Measurements from ENCODE around the gene COX17.

COX17 gene

DNA sequence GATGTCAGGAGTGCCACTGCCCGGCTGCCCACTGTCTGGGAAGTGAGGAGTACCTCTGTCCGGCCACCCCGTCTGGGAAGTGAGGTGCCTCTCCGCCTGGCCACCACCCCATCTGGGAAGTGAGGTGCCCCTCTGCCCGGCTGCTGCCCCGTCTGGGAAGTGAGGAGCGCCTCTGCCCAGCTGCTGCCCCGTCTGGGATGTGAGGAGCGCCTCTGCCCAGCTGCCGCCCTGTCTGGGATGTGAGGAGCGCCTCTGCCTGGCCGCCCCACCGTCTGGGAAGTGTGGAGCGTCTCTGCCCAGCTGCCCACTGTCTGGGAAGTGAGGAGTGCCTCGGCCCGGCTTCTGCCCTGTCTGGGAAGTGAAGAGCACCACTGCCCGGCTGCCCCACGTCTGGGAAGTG, 3.3 kb downstream of the COX17 start:
- no peak for DNase-seq

DNA sequence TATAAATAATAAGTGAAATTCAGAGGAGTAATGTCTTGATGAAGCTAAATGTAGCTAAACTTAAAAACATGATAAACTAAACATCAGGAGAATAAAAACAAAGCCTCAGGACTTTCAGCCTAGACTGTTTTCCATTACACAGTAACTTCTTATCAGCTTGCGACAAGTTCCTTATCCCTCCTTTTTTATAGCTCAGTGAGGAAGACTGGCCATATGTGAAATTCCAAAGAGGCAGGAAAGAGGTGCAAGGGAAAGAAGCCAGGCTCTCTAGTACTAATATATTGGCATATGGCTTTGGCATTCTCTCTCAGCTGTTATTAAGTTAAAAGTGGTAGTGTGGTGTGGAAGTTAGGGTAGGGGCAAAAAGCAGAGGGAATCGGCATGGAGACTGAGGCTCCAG, 4.4 kb downstream of the COX17 start:
- DNase-seq: no peak

DNA sequence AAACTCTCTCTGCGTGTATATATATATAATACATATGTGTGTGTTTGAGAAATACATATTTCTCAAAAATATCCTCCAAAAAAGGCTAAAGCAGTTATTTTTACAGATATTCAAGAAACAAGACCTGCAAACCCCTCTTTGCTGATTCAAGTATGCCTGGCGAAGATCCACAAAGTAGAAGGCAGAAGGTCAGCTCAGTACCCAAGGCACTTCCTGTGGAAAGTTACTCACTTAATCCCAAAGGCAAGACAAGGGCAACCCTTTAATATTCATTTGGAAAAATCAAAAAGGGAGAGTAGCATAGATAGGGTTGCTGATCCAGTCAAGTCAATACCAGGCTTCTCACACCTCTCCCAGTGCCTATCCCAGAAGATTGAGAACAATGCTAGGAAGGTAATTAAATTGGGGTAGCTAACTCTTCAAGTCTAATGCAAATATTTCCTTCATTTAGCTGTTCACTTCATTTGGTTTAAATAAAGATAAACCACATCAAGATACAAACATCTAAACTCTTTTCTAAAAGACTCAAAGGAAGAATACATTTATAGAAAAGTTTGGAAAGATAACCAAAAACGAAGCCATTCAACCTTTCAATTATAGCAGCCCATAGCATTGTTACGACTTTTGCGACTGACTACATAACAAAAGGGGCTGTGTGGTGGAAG, 7.2 kb downstream of the COX17 start:
- DNase-seq: no peak

DNA sequence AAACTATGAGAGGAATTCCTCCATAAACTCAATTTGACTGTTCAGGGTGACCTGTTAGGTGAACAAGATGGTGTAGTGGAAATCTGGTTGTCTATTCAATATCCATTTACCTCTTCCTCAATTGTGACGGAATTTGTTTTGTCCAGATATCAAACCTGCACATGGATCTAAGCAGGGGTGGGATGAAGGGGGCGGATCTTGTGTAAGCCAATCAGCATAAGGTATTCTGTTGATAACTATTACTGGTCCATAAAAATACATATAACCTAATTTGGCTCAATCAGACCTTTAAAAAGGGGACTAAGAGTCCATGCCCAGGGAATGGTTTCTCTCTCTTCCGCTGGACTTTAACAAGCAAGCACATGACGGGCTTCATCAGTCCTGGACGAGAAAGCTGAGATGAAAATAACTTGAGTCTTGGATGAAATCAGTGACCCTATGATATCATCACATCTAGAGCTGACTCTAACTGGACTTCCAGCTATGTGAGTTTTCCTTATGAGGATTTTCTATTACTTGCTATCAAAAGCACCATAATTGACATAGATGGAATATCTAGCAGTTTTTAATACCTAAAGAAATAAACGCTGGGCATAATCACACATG, 11.1 kb downstream of the COX17 start:
- DNase-seq: no peak

DNA sequence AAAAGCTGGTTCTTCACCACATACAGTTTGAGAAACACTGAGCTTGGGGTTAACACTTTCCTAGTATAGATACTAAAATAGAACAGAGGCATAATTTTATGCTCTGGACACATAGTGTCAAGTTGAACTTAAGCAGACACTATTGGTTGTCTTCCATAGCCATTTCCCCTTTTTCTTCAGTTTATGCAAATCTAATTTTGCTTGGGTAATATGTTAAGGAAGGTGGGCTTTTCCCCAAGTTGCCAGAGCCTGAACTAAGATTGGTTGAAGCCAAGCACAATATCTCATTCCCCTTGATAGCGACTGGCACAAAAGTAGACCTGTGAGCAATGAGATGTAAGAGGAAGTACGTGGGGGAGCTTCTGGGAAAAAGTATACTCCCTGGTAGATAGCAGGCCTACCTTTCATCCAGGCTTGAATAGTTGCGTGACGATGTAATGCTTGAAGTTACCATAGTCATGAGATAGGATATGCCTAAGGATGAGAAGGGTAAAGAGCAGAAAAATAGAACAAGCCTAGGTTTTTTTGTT, 12.3 kb downstream of the COX17 start:
- no peak for DNase-seq

DNA sequence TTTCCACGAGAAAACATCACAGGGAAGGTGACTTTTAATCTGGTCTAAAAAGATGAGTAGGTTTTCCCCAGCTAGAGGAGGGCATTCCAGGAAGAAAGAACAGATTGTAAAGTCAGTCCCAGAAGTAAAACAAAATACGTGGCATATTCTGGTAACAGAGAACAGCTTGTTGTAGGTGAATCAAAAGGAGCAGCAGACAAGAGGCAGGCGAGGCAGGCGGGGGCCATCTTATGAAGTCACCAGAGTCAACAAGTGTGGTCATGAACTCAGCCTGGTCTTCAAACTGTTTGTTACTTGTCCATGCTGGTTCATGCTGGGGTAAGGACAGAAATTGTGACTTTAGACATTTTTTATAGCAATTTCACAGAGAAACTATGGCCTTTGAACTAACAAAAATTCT, 12.8 kb downstream of the COX17 start:
- no peak for DNase-seq

DNA sequence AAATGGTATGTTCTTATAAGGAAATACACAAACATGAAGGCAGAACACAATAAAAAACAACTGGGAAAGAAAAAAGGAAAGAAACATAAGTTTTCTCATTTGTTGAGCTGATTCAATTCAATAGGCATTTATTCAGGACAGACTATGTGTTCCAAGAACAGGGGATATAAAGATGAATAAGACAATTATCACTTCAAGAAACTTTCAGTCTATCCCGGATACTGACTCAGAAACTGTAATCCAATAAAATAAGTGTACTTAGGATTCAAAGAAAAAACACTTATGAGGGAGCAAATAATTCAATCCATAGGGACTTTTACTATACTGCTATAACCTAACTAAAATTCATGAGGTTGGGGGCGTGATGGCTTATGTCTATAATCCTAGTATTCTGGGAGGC, 13.3 kb downstream of the COX17 start:
- no peak for DNase-seq

DNA sequence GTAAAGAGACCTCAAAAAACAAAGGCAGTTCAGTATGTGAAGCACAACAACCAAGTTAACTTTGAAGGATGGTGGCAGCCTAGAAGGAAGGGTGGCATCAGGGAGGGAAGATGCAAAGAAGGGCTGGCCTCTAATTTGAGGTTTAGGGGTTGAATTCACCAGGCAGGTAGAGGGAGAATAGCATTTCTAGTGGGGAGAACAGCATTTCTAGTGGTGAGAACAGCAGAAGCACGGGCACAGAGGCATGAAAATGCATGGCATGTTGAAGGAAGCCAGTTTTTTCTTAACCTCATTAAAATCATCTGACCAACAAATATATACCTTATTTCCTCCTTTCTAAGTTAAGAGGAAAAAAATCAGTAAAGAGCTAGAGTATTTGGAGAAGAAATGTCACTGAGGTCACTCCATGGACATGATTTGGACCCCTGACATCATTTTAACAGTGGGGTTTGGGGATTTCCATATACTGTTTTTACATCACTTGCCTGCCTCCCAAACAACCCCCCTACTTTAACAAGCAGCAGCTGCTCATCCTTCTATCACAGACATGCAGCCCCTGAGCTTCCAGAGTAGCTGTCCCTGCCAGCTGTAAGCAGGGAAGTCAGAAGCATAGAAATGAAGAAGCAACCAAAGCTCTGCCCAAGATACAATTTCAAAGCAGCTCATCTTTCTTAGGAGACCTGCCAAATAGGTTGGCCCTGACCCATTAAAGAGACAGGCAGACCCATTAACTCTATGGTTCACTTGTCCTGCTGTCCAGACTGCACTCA, 14.4 kb downstream of the COX17 start:
- DNase-seq: no peak

DNA sequence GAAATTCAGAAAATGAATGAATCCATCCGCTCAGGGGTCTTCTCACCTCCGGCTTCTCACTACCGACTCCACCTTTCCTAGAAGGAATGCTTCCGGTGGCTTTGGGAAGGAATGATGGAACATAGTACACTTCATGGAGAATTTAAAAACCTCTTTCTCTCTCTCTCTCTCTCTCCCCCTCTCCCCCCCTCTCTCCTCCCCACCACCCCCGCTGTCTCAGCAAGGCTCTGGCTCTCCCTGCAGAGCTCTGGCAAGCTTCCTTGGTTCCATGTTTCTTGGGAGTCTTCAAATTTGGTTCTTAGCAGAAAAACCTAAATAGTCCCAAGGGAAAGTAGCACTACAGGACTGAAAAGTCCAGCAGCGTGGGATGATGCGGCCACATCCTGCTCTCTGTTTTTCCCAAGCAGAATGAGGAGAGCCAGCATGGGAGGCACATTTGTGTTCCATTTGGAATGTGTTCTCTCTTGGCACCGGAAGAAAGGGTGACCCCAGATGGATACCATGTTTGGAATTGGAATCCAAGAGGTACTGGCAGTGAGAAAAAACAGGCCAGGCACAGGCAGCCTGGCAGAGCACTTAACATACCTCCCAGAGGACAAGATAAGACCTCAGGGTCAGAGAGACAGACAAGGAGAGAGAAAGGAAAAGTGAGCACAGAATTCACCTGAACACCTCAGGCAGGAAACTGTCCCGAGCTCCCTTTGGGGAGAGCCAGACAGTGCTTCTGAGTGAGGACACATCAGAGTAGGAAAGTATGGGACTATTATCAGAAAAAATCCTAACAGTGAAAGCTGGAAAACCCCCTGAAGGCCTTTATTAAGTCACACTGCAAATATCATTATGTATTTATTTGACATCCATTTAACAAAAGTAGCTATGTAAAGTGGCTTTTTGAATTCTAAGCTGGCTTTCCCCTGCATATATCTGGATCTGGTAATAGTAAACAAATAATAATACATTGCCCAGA, 16.4 kb downstream of the COX17 start, which contains the start of gene POPDC2:
Gene POPDC2 (minus strand): TSS at position 116 of the 967 bp plus-strand sequence. CDS start 166 bp downstream, outside the sequence.
- DNase-seq: no peak

DNA sequence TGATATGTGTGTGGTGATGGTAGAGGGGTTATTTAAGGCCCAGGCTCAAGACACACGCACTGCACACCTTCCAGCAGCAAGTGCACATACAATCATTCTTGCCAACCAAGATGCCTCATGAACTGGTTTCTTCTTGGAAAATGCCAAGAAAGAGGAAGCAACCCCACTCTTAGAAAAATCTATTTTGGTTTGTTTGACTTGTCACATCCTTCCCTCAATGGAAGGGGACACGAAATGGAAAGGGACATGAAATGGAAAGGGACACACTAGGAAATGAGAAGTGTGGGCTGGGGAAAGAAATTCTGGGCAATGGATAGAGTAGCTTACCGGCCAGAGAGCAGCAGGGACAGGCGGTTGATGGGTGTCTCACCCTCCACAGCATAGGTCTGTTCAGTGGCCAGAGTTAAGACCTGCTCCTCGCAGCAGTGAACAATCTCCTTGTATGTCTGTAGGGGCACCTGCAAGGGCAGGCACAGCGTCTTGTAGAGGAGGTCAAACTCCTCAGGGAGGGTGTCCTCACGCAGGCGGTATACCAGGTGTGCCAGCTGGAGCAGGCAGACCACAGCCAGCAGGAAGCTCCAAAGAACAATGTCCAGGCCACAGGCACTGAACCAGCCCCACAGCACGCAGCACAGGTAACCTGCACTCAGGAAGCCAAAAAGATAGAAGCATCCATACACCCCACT, 17.5 kb downstream of the COX17 start:
- DNase-seq: no peak

DNA sequence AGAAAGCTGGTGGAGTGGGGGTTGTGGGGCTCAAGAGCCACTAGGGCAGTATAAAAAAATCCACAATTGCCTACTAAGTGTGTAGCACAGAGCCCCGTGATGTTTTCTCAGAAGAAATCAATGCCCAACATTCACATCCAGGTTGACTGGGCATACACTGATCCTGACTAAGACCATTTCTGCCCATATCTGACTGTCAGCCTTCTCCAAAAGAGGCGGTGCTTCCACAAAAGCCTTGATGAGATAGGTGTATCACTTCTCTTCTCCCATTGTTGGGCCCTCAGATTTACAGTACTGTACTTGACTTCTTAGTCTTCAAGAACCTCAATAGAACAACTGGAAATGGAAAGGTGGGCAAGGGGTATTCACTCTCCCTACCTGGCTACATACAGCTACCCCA, 18.2 kb downstream of the COX17 start:
- DNase-seq: no peak

DNA sequence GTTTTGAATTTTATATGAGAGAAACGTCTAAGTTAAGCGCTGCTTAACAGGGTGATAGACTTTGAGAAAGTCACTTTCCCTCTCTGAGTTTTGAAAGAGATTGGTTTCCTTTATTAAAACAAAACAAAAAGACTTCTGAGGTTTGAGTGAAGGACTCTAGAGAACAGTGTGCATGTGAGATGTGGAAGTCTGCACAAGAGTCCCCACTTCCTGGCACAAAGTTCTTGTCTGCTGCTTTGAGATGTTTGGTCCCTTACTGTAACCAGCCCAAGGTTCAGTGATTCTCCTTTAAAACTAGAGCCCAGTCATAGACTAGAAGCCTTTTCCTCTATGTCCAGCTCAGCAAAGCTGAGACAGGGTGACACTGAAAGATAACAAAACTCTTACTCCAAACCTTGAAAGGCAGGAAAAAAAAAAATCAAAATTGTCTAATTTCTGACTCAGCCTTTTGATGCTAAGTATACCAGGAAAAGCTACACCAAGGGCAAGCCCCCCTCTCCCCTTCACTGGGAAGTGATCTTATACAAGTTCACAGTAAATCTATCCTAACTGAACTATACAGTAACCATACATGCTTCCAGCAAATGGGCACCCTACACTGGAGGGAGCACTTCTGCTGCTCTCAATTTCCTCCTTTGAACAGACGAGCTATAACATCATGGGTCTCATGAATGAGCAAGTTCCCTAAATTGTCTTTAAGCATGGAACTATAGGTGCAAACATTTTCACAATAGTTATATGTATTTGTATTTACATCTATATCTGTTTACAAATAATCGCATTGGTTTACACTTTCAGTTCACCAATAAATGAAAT, 19.1 kb downstream of the COX17 start:
- DNase-seq: no peak

DNA sequence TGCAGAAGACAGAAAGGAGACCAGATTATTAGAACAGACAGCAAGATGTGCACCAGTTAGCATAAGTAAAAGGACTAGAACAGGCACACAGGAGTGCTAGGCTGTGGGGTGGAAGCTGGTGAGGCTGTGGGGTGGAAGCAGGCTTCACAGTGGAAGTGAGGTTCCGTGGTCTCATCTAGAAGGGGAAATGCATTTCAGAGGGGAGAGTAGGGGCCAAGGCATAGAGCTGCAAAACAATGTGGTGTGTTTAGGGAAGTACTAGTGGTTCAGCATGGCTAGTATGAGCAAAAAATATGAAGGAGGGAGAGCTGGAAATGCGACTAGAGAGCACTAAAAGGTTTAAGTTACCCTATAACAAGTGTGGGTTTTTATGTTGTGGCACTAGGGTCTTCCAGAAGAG, 23.3 kb downstream of the COX17 start:
- DNase-seq: no peak

DNA sequence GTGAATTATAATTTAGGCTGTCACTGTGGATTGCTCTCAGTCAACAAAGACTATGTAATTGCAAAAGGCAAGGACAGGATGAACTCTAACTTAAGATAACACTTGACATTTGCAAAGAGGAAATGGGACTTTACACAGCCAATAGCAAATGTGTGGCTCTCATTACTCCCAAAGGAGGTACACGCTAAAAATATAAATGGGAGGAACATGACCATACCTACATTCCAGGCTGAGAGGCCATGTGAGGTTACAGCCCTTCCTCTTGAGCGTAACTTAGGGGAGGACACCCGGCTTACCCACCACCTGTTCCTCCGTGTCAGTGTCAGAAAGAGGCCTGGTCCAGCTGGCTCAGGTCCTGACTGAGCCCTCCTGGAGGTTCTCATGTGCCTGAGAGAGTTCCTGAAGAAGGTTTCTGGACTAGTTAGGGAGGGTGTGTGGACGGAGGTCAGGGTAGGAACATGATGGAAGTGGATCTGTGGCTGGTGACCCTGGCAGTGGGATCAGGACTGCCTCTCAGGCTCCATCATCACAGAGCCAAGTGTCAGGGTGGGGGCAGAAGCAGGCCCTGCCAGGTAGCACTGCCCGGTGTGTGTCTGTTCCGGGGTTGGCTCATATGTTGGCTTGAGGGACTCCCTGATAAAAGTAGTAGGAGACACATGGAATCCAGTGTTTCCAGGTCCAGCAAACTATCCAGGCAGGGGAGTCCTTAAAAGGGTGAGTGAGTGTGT, 24.7 kb downstream of the COX17 start:
- no peak for DNase-seq

DNA sequence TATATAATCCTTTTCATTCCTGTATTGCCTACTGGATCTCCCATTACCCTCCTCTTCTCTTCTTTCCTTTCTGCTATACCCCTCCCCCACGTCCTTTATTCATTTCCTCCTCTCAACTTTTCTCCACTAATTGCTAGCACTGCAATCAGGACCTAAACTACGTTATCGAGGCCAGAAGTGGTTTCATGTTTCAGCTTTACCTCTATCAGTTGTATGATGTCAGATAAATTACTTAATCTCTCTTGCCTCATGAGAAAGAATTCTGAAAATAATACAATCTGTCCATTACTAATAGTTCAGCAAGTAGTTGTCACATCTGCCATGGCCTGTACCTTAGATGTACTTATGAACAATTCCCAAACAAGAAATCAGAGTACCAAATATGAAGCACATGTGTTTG, 27.4 kb downstream of the COX17 start:
- DNase-seq: no peak

DNA sequence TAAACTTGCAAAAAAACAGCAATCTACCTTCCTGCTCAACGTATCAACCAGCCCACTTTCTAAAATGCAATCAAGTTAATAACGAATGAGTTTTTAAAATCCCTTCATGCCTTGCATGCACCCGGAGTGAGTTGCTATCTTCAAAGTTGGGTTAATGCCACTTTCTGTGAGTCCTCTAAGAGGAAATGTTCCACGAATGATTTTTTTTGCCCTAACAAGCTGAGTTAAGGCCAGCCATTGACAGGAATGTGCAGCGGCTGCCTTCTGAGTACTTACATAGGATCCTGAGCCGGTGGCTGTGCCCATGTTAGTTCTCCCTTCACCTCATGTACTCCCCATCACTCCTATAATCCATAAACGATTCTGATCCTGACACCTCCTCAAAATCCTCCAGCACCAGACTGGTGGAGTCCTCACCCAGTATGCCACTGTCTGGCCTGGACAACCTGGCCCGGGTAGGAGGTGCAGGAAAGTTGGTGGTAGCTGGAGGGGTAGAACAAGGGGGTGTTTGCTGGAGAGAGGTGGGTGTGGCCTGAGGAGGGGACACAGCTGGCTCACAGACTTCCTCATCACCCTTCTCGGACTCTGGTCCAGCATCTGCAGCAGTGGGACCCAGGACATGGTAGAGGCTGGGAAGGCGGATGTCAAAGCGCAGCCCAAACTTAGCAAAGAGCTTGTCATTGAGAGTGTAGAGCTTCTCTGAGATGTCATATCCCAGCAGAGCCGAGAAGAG, 29.2 kb downstream of the COX17 start:
- no peak for DNase-seq

DNA sequence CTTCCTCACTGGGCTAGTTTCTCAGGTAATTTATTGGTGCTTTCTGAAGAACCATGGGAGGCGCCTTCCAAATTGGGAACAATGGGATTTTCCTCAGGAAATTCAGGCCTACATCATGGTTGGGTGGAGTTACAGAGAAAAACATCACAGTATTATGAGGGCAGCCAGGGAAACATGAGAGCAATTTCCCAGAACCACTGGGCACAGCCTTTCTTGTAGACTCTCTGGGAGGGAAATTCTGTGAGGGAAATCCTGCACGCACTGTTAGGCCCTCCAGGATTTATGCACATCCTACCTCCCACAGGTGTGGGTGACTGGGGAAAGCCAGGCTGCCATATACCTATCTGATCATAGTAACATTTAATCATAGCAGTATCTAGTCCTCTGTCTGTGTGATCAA, 30.0 kb downstream of the COX17 start:
- DNase-seq: no peak

DNA sequence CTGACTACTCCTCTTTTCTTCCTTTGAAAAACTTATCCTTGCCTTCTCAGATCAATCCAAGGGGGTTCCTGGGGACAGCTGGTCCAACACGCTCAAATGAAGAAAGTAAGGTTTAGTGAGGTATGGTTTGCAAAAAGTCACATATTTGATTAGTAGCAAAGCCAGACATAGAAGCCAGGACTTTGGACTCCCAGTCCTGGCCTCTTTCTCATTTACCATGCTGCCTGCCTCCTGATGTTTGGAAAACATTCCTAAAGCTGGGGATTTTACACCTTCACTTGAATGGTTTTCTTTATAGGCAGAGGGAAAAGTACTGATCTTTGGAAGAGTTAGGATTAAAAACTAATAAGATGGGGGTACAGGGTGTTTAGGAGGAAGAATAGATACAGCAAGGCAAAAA, 31.4 kb downstream of the COX17 start:
- no peak for DNase-seq

DNA sequence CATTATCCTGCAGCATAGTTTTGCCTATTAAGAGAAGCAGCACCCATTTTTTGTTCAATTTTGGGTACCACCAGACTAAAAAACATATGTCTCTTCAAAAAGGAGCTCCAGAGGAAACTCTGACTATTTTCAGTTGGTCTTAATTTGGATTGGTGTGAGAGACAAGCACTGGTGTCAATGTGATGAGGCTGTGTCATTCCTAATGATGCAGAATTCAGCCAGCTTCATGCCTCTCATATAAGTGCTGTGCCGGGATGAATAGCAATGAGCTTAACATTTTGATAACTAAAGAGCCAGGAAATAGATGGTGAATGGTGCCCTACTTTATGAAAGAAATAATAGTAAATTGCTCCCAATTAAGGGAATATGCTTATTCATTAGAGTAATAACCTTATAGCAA, 32.7 kb downstream of the COX17 start:
- DNase-seq: no peak

DNA sequence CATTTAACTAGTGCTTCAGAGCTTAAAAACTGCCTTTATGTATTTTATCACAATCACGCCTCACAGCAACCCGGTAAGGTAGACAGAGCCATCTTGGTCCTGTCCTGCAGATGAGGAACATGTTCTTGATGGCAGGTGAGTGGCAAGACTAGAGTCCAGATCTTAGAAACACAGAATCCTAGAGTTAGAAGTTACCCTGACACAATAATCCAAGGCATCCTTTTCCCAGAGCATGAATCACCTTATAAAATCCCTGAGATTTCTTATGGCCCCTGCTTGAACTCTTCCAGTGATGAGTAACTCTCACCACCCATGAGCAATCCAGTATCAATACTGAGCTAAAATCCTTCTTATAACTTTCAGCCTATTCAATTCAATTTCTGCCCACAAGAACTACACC, 33.7 kb downstream of the COX17 start:
- DNase-seq: no peak
